Measurements from ENCODE around the gene CAMK2A.

DNA sequence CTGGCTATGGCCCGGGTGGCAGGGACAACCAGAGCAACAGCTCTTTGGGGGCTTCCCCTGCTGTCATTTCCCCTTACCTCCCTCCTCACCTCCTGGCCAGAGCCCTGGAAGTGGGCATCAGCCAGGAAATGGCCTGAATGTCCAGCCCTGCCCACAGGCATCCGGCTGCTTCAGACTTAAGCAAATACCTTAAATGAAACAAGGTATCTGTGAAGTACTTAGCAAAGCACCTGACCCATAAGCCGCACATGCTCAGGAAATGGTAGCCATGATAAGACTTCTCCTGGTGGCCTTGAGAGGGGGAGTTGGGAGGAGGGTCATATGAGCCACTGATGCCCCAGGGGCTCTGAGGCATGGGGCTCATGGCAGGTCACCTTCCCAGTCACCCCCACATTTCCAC lies 43.8 kb downstream of the CAMK2A start:
- no peak for TF ChIP-seq EZH2 (IDR thresholded peaks at IDR 0.05; ENCODE audit: insufficient read depth, poor library complexity, severe bottlenecking)
- no peak for TF ChIP-seq EZH2phosphoT487 (IDR thresholded peaks at IDR 0.05; ENCODE audit: insufficient read depth, low read depth)
